Measurements from ENCODE around the gene JAK1.
"Not testable (repeated sequence)": the region's sequence is repeated elsewhere in the genome, so short reads cannot be mapped to it uniquely, and the experiment has no call there.

The JAK1 gene

DNA sequence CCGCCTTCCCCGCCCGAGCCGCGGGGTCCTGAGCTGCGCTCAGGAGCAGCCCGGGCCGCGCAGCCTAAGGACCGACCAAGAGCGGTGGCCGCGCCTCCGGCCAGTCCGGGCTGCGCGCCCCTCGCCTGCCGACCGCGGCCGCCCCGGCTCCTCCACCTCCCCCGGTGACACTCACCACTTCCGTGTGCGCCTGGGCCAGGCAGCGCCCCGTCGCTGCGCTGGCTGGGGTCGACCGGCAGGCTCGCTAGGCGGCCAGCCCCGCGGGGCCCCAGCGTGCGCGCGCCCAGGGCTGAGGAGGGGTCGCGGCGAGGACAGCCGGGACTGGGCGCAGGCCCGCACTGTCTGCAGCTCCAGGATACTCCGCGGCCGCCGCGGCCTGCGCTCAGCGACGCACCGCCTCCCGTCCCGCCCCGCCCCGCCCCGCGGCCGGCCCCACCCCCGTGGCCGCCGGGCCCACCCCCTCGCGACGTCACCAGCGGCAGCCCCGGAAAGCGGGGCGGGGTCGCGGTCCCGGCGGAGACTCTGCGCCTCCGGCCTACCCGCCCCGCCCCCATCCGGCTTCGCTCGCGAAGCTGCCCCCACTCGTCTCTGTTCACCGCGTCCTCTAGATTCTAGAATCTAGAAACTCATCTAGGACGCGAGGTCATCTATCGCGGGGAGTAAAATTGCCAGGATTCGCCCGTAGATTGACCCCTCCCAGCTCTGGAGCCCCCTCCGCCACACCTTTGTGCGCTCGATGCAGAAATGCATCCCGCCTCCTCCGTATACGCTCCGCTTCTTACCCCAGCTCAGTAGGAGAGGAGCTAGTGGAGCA is at the start of gene JAK1:
Gene JAK1 (minus strand): TSS at position 392 of the 814 bp plus-strand sequence. CDS start 80,285 bp downstream, outside the sequence.
- peak; percentile 75 for DNase-seq (ENCODE audit: low spot score)

DNA sequence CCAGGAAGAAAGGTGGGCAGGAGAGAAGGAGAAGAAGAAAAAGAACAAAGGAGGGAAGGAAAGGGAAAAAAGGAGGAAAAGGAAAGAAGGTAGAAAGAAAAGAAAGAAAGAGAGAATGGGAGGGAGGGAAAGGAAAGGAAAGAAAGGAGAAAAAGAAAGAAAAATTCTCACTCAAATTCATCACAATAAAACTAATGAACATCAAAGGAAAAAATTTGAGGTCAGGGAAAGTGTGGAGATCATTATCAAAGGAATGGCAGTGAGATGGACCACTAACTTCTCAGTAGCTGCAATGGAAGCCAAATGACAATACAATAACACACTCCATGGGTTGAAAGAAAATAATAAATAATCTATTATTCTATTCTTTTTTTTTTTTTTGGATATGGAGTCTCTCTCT is 48.0 kb upstream of the JAK1 start:
- no peak for DNase-seq (ENCODE audit: low spot score)

DNA sequence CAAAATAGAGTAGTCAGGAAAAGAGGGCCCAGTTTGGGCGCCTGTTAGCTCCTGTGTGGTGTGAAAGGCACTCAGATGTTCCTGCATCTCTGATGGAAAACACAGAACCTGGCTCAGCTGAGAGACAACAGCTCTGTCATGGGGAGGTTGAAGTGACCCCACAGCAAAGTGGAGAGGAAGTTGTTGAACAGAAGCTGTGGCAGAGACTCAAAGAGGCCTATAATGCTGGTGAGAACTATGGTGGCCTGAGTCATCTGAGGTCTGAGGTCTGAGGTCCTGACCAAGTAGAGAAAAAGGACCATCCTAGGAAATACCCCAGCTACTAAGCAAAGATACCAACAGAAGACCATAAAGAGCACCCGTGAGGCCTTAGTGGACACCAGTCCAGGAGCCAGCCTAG is 45.6 kb upstream of the JAK1 start:
- no peak for DNase-seq (ENCODE audit: low spot score)

DNA sequence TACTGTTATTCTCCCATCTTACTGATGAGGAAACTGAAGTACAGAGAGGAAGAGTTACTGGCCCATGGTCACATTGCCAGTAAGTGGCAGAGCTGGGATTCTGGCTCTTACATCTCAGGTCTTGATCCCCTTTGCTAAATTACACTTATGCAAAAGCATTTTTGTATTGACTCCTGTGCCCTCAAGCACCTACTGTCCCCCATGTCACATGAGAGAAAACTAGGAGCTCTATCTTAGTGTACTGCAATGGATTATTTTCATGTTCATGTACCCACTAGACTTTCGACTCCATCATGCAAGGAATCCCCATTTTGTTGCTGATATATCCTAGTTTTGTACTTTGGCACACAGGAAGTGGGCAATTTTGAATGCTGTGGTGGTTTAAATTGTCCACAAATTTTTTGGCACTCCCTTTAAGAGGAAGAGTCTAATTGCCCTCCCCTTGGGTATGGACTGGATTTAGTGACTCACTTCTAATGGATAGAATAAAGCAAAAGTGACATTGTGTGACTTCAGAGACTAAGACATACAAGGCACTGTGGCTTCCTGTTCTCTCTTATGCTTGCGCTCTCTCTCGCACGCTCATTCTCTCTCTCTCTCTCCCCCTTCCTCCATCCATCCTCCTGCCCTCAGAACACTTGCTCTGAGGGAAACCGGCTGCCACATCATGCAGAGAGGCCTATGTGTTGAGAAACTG is 43.5 kb upstream of the JAK1 start:
- no peak for DNase-seq (ENCODE audit: low spot score)

DNA sequence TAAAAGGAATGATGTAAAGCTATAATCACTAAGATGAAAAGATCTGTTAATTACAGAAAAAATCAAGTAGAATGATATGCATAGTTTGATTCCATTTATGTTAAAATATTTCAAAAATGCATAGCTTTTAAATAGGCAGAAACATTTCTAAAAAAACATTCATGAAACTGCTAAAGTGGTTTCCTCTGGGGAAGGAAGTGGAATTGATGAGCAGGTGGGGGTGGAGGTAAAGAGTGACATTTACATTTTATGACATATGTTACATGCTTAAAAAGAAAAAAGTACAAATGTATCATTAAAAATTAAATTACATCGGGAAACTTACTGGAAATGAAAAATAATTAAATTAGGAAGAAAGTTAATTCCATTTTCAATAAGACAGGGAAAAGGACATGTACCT is 42.8 kb upstream of the JAK1 start:
- no peak for DNase-seq (ENCODE audit: low spot score)

DNA sequence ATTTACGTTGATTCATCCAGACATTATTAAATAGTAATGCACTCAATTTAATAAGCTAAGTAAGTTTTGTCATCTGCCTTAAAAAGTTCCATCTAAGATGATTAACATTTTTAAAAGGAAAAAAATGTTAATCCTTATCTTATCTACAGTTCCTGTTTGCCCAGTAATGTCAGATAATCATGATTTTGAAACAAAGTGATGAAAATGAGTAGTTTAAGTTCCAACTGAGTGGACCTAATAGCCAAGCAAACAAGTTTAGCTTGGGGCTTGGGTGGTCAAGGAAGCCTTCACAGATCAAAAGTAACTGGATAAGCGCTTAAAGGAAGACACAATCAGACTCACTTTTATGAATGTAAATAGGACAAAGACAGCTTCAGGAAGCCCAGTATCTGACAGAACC is 40.5 kb upstream of the JAK1 start:
- DNase-seq (ENCODE audit: low spot score) = no peak

DNA sequence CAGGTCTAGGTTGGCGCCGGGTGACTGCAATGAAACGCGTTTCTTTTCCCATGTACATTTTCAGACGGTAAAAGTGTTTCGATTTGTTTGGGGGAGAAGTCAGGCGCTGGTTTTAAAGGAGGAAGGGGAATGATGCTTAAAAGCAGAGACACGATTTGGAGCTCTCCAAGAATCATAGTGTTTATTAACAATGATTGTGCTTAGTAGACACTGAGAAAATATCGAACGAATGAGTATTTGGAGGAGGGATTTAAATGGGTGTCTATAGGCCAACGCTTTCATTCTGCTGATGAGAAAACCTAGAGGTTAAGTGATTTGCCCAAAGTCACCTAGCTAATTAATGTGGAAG is 36.9 kb upstream of the JAK1 start:
- DNase-seq (ENCODE audit: low spot score) = no peak

DNA sequence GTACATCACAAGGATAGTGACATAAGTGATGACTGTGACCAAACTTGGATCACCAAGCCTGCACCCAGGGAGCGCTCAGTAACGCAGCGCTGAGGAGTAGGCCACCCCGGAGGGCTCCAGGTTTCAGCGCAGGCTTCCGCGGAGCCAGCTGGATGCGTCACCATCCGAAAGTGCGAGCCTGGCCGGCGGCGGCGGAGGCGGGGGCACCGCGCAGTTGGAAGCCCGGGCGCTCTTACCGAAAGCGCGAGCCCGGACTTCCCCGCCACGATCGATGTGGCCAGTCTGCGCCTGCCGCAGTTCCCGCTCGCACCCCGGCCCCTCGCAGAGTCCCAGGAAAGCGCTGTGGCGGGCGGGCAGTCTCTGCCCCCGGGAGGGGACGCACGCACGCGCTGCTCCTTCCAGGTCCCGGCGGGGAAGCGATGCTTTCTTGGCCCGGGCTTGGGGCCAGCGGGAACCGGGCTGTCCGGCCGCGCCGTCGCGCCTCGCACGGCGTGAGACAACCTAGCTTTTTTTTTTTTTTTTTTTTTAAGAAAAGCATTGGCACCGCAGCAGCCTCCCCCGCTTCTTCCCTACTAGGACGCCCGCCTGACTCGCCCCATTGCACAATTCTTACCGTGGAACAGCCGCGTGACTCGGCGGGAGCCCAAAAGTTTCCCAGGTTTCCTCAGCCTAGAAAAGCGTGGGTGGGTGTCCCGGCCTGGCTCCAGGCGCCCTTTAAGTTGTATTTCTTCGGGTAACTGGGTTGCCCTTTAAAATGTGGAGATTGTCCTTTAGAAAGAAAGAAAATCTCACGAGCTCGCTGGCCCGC is 36.4 kb upstream of the JAK1 start:
- peak; percentile 43 for DNase-seq (ENCODE audit: low spot score)

DNA sequence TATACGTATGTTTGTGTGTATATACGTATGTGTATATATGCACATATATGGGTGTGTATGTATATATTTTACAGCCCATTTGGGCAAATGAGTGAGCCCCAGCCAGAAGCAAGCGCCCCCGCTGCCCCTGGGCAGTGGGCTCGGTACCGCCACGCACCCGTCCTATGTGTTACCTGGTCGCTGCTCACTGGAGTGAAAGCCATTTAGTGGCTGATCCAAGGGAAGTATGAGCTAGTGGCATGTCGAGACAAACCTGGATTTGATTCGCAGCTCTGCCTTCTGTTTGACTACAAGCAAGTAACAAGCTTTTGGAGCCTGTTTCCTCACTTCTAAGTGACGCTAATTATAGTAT is 35.8 kb upstream of the JAK1 start:
- peak; percentile 49 for DNase-seq (ENCODE audit: low spot score)

DNA sequence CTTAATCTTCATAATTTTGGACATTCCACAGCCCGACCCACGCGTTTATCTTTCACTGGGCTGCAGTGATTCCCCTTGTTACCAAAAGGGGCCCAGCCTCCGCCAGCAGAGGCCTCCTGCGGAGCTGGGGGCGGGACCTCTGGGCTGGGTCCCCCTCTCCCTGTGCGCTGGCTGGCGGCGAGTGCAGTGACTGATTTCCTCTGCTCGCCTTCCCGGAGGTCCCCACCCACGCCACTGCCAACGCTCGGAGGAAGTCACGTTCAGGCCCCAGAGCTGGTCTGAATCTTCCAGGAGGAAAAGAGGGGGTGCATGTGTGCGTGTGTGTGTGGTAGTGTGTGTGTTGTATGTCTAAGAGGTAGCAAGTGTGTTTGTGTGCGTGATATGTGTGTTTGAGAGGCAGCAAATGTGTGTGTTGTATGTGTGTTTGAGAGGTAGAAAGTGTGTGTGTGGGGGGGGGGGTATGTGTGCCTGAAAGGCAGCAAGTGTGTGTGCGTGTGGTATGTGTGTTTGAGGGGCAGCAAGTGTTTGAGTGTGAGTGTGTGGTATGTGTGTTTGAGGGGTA is 35.0 kb upstream of the JAK1 start:
- DNase-seq (ENCODE audit: low spot score) = no peak

DNA sequence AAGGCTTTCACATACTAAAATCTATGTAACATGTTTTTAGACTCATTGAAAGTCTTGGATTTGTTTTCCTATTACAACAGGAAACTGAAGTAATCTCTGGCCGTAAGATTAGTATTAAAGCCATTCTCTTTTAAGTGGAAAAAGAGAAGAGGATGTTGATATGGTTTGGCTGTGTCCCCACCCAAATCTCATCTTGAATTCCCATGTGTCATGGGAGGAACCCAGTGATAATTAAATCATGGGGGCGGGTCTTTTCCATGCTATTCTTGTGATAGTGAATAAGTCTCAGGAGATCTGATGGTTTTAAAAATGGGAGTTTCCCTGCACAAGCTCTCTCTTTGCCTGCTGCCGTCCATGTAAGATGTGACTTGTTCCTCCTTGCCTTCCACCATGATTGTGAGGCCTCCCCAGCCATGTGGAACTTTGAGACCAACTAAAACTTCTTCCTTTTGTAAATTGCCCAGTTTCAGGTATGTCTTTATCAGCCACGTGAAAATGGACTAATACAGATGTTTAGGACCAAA is 32.1 kb upstream of the JAK1 start:
- DNase-seq (ENCODE audit: low spot score) = not testable (repeated sequence)

DNA sequence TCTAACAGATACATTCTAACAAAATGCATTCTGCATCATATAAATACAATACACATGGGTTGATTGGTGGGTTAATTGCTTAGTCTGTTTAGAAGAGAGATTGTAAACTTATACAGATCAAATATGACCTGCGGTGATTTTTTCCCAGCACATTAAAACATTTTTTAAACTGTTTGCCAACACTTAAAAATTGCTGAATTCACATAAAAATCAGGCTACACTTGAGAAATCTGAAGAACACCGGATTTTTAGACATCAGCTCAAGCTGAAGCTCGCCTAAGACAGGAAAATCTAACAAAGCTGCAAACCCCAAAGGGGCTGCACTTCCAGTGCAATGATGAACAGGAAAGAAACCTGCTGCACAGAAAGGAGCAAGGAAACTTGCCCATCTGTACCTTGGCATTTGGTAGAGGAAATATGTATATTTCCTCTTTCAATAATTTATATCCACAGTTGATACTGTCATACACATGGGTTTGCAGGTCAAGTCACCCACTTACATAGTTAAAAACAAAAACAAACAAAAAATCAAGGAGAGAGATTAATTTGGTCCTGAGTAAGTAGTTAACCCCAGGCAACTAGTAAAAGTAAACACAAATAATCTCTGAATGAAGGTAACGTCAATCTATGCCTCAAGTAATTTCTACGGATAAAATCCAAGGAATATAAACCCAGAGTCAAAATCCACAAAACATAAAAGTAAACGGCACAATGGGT is 30.4 kb upstream of the JAK1 start:
- DNase-seq (ENCODE audit: low spot score) = no peak

DNA sequence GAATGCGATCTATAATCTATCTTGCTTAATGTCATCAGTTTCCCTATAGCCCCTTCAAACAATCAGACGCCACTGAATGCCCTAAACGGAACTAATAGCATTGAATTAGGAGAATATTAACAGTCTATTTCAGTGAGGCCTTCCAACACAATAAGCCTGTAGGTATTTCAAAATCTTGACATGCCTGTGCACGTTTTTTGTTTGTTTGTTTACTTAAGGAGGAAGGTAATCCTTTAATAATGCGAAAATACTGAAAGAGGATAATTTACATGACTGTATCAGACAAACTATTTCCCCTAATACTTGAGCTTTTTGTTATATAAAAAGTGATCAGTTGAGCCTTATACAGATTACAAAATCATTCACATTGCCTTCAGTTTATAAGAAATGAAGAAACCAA is 29.0 kb upstream of the JAK1 start:
- no peak for DNase-seq (ENCODE audit: low spot score)

DNA sequence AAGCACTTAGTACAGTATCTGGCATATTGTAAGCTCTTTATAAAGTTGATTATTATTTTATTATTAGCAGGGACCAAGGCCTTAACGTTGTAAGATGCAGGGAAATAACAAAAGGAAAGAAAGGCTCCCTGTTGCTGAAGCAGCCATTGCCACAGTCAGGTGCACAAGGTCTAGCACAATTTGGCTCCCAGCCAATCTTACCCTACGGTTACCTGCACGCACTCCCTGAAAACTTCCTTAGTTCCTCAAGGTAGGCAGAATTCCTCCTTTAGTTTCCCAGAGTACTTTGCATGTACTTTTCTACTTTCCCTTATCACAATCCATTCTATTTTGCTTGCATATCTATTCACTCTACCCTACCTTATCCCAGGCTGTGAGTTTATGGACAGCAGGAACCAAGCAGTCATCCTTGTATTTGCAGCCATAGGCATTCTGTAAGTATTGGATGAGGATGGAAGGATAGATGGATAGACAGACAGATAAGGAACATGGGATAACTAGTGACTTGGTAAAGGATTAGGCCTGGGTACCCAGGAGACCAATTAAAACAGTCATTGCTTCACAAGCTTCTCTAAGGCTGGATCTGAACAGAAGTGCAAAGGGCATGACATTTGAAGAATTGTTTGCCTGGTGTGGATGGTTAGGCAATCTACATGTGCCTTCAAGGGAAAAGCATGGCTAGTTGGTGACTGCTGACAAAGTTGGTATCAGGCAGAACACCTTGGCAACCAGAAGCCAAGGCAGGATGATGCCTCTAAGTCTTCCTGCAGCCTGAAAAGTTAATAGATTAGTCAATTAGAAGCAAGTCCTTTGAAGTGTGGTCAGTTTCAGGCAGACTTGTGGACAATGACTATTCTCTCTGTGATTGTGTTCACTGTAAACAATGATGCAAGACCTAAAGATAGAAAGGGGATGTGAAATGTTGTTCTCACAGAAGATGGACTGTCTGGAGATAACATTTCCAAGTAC is 20.8 kb upstream of the JAK1 start:
- DNase-seq (ENCODE audit: low spot score) = peak; percentile 76

DNA sequence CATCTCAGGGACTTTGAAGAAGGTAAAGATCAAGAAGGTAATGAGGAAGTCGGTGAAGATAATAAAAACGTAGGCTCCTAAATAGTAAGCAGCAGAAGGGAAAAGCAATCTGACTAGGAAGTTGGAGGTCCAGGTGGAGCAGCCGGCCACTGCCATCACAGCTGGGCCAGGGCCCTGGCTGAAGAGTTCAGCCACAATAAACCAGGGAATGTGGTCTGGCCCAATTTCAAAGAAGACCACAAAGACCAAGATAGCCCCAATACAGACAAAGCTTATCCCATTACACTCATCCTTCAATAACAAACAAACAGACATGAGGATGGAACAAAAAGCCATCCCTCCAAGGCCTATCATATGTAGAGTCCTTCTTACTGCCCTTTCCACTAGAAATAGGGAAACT is 18.4 kb upstream of the JAK1 start:
- no peak for DNase-seq (ENCODE audit: low spot score)

DNA sequence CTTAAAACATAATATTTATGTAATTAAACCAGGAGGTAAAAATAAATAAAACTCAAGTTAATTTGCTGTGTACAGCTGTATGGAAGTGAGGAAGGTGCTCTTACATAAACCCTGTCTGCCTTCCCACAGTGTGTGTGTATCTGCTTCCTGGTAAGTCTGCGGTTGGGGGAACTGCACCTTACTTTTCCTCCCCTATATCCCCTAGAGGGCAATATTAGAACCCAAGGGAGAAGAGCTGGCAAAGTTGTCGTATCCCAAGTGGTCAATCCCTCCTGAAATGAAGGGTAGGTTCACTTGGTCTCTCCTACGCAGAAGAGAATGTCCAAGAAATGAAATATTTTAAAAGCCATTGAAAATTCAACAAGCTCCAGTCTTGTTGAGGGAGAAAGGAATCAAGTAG is 17.8 kb upstream of the JAK1 start:
- DNase-seq (ENCODE audit: low spot score) = no peak

DNA sequence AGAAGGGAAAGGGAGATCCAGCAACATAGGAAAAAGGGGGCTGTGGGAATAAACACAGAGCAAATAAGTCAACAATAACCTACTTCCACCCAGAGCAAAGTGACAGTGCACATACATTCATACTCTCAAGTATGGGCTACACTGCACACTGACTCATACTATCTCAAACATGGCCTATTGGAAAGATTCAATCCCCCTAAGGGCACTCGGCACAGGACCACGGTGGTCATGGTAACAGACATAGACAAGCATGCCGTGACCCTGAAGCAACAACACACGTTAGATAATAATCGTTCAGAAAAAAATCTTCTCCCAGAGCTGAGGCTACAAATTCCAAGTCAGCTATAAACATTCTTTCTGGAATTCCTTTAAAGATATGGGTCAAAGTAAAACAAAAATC is 16.8 kb upstream of the JAK1 start:
- DNase-seq (ENCODE audit: low spot score) = no peak

DNA sequence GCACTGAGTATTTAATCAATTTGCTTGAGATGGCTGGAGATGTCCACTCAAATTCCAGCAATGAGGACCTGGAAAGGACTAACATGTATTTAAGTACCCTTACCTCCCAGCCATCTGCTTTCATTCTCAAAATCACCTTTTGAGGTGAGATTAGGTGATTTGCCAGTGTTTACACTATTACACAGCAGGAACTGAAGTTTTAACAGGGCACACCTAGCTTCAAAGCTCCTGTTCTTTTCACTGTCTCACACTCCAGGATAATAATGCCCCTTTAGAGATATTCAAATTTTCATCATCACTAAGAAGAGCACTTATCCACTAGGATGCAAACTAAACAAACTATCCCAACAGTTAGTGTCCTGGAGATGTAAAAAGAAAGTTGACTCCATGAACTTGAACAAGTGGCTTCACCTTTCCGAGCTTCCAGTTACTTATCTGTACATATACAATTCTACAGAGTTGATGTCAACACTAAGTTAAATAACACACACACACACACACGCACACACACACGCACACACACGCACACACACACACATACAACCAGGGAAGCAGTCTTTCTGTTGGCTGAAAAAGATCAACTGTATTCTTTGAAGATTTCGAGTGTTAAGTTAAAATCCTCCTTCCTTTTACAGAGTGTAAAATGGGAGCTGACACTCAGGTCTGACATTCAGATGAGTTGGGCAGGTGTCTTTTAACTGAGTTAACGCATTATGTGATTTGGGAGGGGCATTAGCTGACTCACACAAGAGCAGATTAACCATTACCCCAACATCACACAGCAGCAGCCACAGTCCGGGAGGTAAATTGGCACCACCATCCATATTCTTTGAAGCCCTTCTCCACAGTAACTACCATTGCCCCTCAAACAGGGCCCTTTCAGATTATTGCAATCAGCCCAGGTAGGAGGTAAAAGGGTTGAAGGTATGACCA is 15.5 kb upstream of the JAK1 start:
- no peak for DNase-seq (ENCODE audit: low spot score)

Data from pons (tissue), 1 donor.